ENCODE data around the gene SCD5. TPM values are rescaled to one million over a fixed set of nuclear protein-coding genes. Genes with fewer than 3 reads are reported as not detected.

SCD5 gene
- total RNA-seq, 2 donors from 2014 or later, result 24.0 to 122 TPM

DNA sequence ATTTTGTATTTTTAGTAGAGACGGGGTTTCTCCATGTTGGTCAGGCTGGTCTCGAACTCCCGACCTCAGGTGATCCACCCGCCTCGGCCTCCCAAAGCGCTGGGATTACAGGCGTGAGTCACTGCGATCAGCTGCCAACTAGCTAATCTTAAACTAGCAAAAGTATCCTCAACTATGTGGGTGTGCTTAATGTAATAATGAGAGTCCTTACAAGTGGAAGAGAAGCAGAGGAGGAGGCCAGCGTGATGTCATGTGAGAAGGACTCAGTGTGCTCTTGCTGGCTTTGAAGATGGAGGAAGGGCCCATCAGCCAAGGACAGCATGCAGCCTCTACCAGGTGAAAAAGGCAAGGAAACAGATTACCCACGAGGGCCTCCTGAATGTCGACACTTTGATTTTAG lies 19.6 kb downstream of the SCD5 start:
- Histone ChIP-seq H3K27me3 (replicated peaks; ENCODE audit: insufficient read depth) (no peaks in the 10 kb centered on the region), H3K4me1 (replicated peaks) (no peaks in the 10 kb centered on the region), H3K4me3 (no peak overlapping the region), H3K27ac (no peak overlapping the region), H3K36me3 (no peaks in the 10 kb centered on the region), H3K9me3 (no peaks in the 10 kb centered on the region)
- DNase-seq (ENCODE audit: low spot score), result no peak
- TF ChIP-seq POLR2A (IDR thresholded peaks at IDR 0.05) (no peak), POLR2AphosphoS5 (IDR thresholded peaks at IDR 0.05) (no peak)
- TF ChIP-seq, protein P1, sequence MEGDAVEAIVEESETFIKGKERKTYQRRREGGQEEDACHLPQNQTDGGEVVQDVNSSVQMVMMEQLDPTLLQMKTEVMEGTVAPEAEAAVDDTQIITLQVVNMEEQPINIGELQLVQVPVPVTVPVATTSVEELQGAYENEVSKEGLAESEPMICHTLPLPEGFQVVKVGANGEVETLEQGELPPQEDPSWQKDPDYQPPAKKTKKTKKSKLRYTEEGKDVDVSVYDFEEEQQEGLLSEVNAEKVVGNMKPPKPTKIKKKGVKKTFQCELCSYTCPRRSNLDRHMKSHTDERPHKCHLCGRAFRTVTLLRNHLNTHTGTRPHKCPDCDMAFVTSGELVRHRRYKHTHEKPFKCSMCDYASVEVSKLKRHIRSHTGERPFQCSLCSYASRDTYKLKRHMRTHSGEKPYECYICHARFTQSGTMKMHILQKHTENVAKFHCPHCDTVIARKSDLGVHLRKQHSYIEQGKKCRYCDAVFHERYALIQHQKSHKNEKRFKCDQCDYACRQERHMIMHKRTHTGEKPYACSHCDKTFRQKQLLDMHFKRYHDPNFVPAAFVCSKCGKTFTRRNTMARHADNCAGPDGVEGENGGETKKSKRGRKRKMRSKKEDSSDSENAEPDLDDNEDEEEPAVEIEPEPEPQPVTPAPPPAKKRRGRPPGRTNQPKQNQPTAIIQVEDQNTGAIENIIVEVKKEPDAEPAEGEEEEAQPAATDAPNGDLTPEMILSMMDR (IDR thresholded peaks at IDR 0.05), result no peak
- intact Hi-C loops (cut with DNase I), result no loop called here
- 85% methylated on average over 11 of the region's 11 CpGs for WGBS

- Histone ChIP-seq H3K27me3 (replicated peaks; ENCODE audit: insufficient read depth) (no peaks in the 10 kb centered on the region), H3K9me3 (no peaks in the 10 kb centered on the region), H3K4me3 (no peak overlapping the region), H3K27ac (no peak overlapping the region), H3K36me3 (no peaks in the 10 kb centered on the region), H3K4me1 (replicated peaks) (no peaks in the 10 kb centered on the region)
- WGBS, result 91% methylated on average over 5 of the region's 5 CpGs
- TF ChIP-seq, protein P1 (IDR thresholded peaks at IDR 0.05), result no peak
- no peak for TF ChIP-seq POLR2A (IDR thresholded peaks at IDR 0.05)
- TF ChIP-seq POLR2AphosphoS5 (IDR thresholded peaks at IDR 0.05), result no peak
- intact Hi-C loops (cut with DNase I), result no loop called here
- no peak for DNase-seq (ENCODE audit: low spot score)
Measured at GRCh38 chr4:82777857-82778525, 20.6 kb downstream of the SCD5 start.

DNA sequence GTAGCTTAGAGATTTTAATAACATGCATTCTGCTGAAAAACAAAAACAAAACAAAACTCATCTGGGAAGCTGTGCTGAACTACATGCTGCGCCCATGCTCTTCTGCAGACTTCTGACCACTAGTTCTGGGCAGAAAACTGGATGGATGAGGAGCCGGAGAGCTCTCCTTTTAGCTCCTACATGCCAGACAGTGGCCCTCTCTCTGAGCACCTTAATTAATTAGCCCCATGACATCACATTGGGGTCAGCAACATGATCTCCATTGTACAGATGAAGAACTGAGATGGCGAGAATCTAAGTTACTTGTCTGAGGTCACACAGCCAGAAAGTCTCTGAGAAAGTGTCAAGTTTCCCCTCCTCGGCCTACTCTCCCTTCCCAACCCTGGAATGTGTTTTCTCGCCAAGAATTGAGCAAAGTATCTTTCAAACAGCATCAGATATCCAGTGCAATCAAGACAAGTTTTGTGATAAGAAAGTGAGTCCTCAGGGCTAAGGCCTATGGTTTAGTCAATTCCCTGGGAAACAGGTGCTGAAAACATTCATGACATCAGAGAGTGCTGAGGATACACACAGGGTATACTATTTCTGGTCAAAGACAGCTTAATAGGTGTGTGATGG lies 21.6 kb downstream of the SCD5 start:
- Histone ChIP-seq H3K4me1 (replicated peaks) (no peaks in the 10 kb centered on the region), H3K4me3 (no peak overlapping the region), H3K36me3 (no peaks in the 10 kb centered on the region), H3K27me3 (replicated peaks; ENCODE audit: insufficient read depth) (no peaks in the 10 kb centered on the region), H3K27ac (no peak overlapping the region), H3K9me3 (no peaks in the 10 kb centered on the region)
- TF ChIP-seq POLR2A (IDR thresholded peaks at IDR 0.05), result no peak
- TF ChIP-seq, protein P1 (IDR thresholded peaks at IDR 0.05), result no peak
- no peak for TF ChIP-seq POLR2AphosphoS5 (IDR thresholded peaks at IDR 0.05)
- intact Hi-C loops (cut with DNase I), result no loop called here
- 55% methylated on average over 5 of the region's 5 CpGs for WGBS
- no peak for DNase-seq (ENCODE audit: low spot score)

DNA sequence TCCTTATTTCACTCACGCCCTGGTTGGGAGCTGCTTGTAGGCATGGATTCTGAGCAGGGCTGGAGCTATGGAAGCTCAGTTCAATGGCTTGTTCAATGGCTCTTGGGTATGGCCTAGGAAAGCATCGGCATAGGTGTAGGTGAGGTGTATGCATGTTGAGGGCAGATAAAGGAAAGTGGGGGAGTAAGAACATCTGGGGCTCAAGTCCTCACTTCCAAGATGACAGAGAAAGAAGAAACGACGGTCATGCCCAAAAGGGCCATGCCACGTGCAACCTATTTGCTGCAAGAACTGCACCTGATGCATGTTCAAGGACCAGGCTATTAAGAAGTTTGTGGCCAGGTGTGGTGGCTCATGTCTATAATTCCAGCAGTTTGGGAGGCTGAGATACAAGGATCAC lies 23.4 kb downstream of the SCD5 start:
- TF ChIP-seq POLR2A (IDR thresholded peaks at IDR 0.05), result no peak
- TF ChIP-seq, protein P1 (IDR thresholded peaks at IDR 0.05), result no peak
- TF ChIP-seq POLR2AphosphoS5 (IDR thresholded peaks at IDR 0.05), result no peak
- Histone ChIP-seq H3K4me1 (replicated peaks) (no peaks in the 10 kb centered on the region), H3K27me3 (replicated peaks; ENCODE audit: insufficient read depth) (no peaks in the 10 kb centered on the region), H3K4me3 (no peak overlapping the region), H3K36me3 (no peaks in the 10 kb centered on the region), H3K9me3 (no peaks in the 10 kb centered on the region), H3K27ac (no peak overlapping the region)
- DNase-seq (ENCODE audit: low spot score), result no peak
- intact Hi-C loops (cut with DNase I), result no loop called here
- 77% methylated on average over 5 of the region's 5 CpGs for WGBS

- no peak for TF ChIP-seq POLR2AphosphoS5 (IDR thresholded peaks at IDR 0.05)
- TF ChIP-seq POLR2A (IDR thresholded peaks at IDR 0.05), result no peak
- TF ChIP-seq, protein P1 (IDR thresholded peaks at IDR 0.05), result no peak
- H3K27ac ChIP-seq, result no peak overlapping the region
- H3K27me3 ChIP-seq (replicated peaks; ENCODE audit: insufficient read depth), result no peaks in the 10 kb centered on the region
- no peaks in the 10 kb centered on the region for H3K4me1 ChIP-seq (replicated peaks)
- intact Hi-C loops (cut with DNase I), result no loop called here
- no peak for DNase-seq (ENCODE audit: low spot score)
- no peaks in the 10 kb centered on the region for H3K9me3 ChIP-seq
- H3K4me3 ChIP-seq, result no peak overlapping the region
- WGBS, result 45% methylated on average over 3 of the region's 3 CpGs
- H3K36me3 ChIP-seq, result no peaks in the 10 kb centered on the region
Measured at GRCh38 chr4:82774711-82775171, 23.9 kb downstream of the SCD5 start.

All from prostate gland (tissue), 2 donors.